Measurements from ENCODE around the gene FADS2. TPM values are rescaled to one million over a fixed set of nuclear protein-coding genes. Genes with fewer than 3 reads are reported as not detected.

FADS2 gene
- total and polyA plus RNA-seq, 9 of the 15 experiments (the other 6 are each of a cell fraction or from before 2014, with no cell fraction given): 2.9 to 42.8 (median 16.2) TPM

- TF ChIP-seq, protein P1, sequence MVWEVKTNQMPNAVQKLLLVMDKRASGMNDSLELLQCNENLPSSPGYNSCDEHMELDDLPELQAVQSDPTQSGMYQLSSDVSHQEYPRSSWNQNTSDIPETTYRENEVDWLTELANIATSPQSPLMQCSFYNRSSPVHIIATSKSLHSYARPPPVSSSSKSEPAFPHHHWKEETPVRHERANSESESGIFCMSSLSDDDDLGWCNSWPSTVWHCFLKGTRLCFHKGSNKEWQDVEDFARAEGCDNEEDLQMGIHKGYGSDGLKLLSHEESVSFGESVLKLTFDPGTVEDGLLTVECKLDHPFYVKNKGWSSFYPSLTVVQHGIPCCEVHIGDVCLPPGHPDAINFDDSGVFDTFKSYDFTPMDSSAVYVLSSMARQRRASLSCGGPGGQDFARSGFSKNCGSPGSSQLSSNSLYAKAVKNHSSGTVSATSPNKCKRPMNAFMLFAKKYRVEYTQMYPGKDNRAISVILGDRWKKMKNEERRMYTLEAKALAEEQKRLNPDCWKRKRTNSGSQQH (CRISPR knock-in tag; IDR thresholded peaks at IDR 0.05): peak; percentile 56; the same call in 1 of the 2 replicates
- peak; percentile 49; the same call in 1 of the 2 replicates for TF ChIP-seq ZNF780A (CRISPR knock-in tag; IDR thresholded peaks at IDR 0.05)
- TF ChIP-seq, protein P2, sequence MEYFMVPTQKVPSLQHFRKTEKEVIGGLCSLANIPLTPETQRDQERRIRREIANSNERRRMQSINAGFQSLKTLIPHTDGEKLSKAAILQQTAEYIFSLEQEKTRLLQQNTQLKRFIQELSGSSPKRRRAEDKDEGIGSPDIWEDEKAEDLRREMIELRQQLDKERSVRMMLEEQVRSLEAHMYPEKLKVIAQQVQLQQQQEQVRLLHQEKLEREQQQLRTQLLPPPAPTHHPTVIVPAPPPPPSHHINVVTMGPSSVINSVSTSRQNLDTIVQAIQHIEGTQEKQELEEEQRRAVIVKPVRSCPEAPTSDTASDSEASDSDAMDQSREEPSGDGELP (CRISPR knock-in tag; IDR thresholded peaks at IDR 0.05; ENCODE audit: borderline replicate concordance): peak; percentile 74
- peak; percentile 29; the same call in 1 of the 2 replicates for TF ChIP-seq RFX7 (CRISPR knock-in tag; IDR thresholded peaks at IDR 0.05)
- 0 out of 2 replicates have a peak, but pooled peaks have one; percentile 18 for TF ChIP-seq HDAC2 (IDR thresholded peaks at IDR 0.05)
- TF ChIP-seq KDM5B (IDR thresholded peaks at IDR 0.05; ENCODE audit: insufficient replicate concordance, low read depth, low read length): peak; percentile 80
- no peak for TF ChIP-seq SLC30A9 (CRISPR knock-in tag; IDR thresholded peaks at IDR 0.05)
- peak; percentile 34; the same call in 1 of the 2 replicates for TF ChIP-seq RB1 (IDR thresholded peaks at IDR 0.05; ENCODE audit: low read depth)
- TF ChIP-seq RBM17 (IDR thresholded peaks at IDR 0.05; ENCODE audit: borderline replicate concordance, low read depth, low read length): no peak
- TF ChIP-seq ZNF586 (CRISPR knock-in tag; conservative IDR thresholded peaks at IDR 0.05): 0 out of 2 replicates have a peak, but pooled peaks have one; percentile 67
- peak; percentile 83 for TF ChIP-seq TAF1 (IDR thresholded peaks at IDR 0.05; ENCODE audit: control insufficient read depth, extremely low read depth, insufficient read depth, low read length, severe bottlenecking)
- TF ChIP-seq USF2 (CRISPR knock-in tag; IDR thresholded peaks at IDR 0.05): no peak; the same call in 1 of the 2 replicates
- TF ChIP-seq ETS2 (tag; IDR thresholded peaks at IDR 0.05; ENCODE audit: borderline replicate concordance, poor library complexity, severe bottlenecking): no peak
- TF ChIP-seq, protein P3, sequence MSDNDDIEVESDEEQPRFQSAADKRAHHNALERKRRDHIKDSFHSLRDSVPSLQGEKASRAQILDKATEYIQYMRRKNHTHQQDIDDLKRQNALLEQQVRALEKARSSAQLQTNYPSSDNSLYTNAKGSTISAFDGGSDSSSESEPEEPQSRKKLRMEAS (CRISPR knock-in tag; IDR thresholded peaks at IDR 0.05): peak; percentile 43; the same call in 1 of the 2 replicates
- no peak for TF ChIP-seq DIDO1 (tag; IDR thresholded peaks at IDR 0.05; ENCODE audit: low read depth)
- TF ChIP-seq TOE1 (IDR thresholded peaks at IDR 0.05; ENCODE audit: borderline replicate concordance): peak; percentile 45
- TF ChIP-seq TOE1 (CRISPR knock-in tag; IDR thresholded peaks at IDR 0.05; ENCODE audit: borderline replicate concordance, low read depth): no peak
- TF ChIP-seq GABPA (tag; conservative IDR thresholded peaks at IDR 0.05; ENCODE audit: low read depth): 0 out of 2 replicates have a peak, but pooled peaks have one; percentile 6
- TF ChIP-seq MAFG (tag; conservative IDR thresholded peaks at IDR 0.05): no peak
- TF ChIP-seq ZBTB1 (CRISPR knock-in tag; IDR thresholded peaks at IDR 0.05; ENCODE audit: borderline replicate concordance, low read depth): peak; percentile 92; the same call in 1 of the 2 replicates
- peak; percentile 63; the same call in 1 of the 2 replicates for TF ChIP-seq GTF2E2 (tag; IDR thresholded peaks at IDR 0.05)
- no peak for TF ChIP-seq ATF1 (CRISPR knock-in tag; IDR thresholded peaks at IDR 0.05)
- TF ChIP-seq ATF1 (tag; IDR thresholded peaks at IDR 0.05): peak; percentile 89
Observed at GRCh38 chr11:61814958-61815789, 12.9 kb upstream of the FADS2 start (continued).
